Tibial nerve (tissue), 4 donors: Measurements from ENCODE around the gene CYSRT1. TPM values are rescaled to one million over a fixed set of nuclear protein-coding genes. Genes with fewer than 3 reads are reported as not detected.
A peak's percentile ranks its signal among the peaks of the same experiment; 100 is the strongest.

Source experiments
- DNase-seq, 2 donors: peaks; one replicate each; pipeline ENCODE4 v3.0.0-alpha.2; 2019; ENCODE audit warnings: low spot score in 2 of 2
- H3K27ac ChIP-seq, 4 donors: fragments of 200-600 bp; sonication (generic) in 3 of 4; one replicate each; pipeline ENCODE4 v1.5.1; 2017 to 2019; ENCODE audit warnings: mild to moderate bottlenecking in 1 of 4
- H3K27me3 ChIP-seq, 2 donors: fragments of 200-600 bp; sonication (generic) in 1 of 2; one replicate each; pipeline versions ENCODE4 v1.5.1 to v1.6.0; 2017 to 2019
- H3K36me3 ChIP-seq, 3 donors: fragments of 200-600 bp; sonication (generic); one replicate each; pipeline ENCODE4 v1.5.1; 2018 to 2019
- H3K4me1 ChIP-seq, 4 donors: fragments of 200-600 bp; sonication (generic) in 3 of 4; one replicate each; pipeline ENCODE4 v1.5.1; 2017 to 2019
- H3K4me3 ChIP-seq, 4 donors: fragments of 200-600 bp; sonication (generic) in 3 of 4; one replicate each; pipeline ENCODE4 v1.5.1; 2017 to 2019; ENCODE audit warnings: mild to moderate bottlenecking in 1 of 4, moderate library complexity in 1 of 4
- H3K9me3 ChIP-seq, 4 donors: fragments of 200-600 bp; sonication (generic) in 3 of 4; one replicate each; pipeline ENCODE4 v1.5.1; 2017 to 2019
- CTCF ChIP-seq, 5 experiments: fragments of 200-600 bp in 3 of 5; fragments of 450-650 bp in 2 of 5; sonication (generic) in 3 of 5; IDR thresholded peaks; one replicate each; pipeline ENCODE4 v1.5.1; 2016 to 2019; ENCODE audit warnings: antibody characterized with exemption in 5 of 5, mild to moderate bottlenecking in 3 of 5, moderate library complexity in 2 of 5
- EP300 ChIP-seq, 2 donors: sonication (generic); formaldehyde crosslinking; IDR thresholded peaks; one replicate each; pipeline ENCODE4 v1.6.1; 2017; ENCODE audit warnings: antibody characterized with exemption in 2 of 2, mild to moderate bottlenecking in 1 of 2
- POLR2A ChIP-seq, 2 donors: fragments of 450-650 bp; IDR thresholded peaks; one replicate each; pipeline ENCODE4 v1.6.1; 2017; ENCODE audit warnings: antibody characterized with exemption in 2 of 2, mild to moderate bottlenecking in 2 of 2, moderate library complexity in 2 of 2
- WGBS, 2 donors: methylation state at CpG; one replicate each; pipeline ENCODE4 v1.1.5; 2018; 5-methylcytosine and 5-hydroxymethylcytosine counted together
- total RNA-seq, 4 donors: library from RNA; depleted of rRNA; stranded (reverse); fragments of >200 nt; gene quantifications; one replicate each; pipeline ENCODE4 v1.1.0, GENCODE V29; 2016

The CYSRT1 gene
- total RNA-seq, 4 donors from 2014 or later = not detected

GRCh38 chr9:137217276-137218211 is 7.4 kb upstream of the CYSRT1 start:
- WGBS, 2 donors = 52 to 65% methylated on average over 14 to 29 of the region's 36 CpGs
- TF ChIP-seq CTCF (IDR thresholded peaks at IDR 0.05) (peak in 1 of 5 experiments; percentile 20), EP300 (IDR thresholded peaks at IDR 0.05) (peak in 1 of 2 donors; percentile 53), POLR2A (IDR thresholded peaks at IDR 0.05) (peak in 1 of 2 donors; percentile 29)
- no peaks in the 10 kb centered on the region for H3K9me3 ChIP-seq
- H3K4me1 ChIP-seq = peaks cover 0 to 55% (median 23%) of the 10 kb centered on the region in 4 donors
- peak; percentile 43 to 48 for DNase-seq
- H3K27ac ChIP-seq = peak overlapping the region in 3 of 4 donors; percentile 76 to 83 (median 80)
- peaks cover 0 to 37% (median 0%) of the 10 kb centered on the region in 3 donors for H3K36me3 ChIP-seq
- no peaks in the 10 kb centered on the region for H3K27me3 ChIP-seq
- peak overlapping the region in 2 of 4 donors; percentile 31 to 40 for H3K4me3 ChIP-seq

GRCh38 chr9:137218212-137218753 is 6.7 kb upstream of the CYSRT1 start:
- 81 to 82% methylated on average over 8 to 29 of the region's 30 CpGs for WGBS, 2 donors

GRCh38 chr9:137218754-137219271 is 6.2 kb upstream of the CYSRT1 start:
- Histone ChIP-seq H3K36me3 (peaks cover 0 to 32% (median 0%) of the 10 kb centered on the region in 3 donors), H3K4me1 (peaks cover 0 to 63% (median 30%) of the 10 kb centered on the region in 4 donors), H3K27ac (peak overlapping the region in 2 of 4 donors; percentile 80 to 83), H3K4me3 (no peak overlapping the region), H3K27me3 (no peaks in the 10 kb centered on the region), H3K9me3 (no peaks in the 10 kb centered on the region)
- TF ChIP-seq POLR2A (IDR thresholded peaks at IDR 0.05) (no peak), CTCF (IDR thresholded peaks at IDR 0.05) (no peak), EP300 (IDR thresholded peaks at IDR 0.05) (no peak)
- no peak for DNase-seq
- WGBS, 2 donors = 69 to 82% methylated on average over 12 of the region's 12 CpGs

More at GRCh38 chr9:137218212-137218753, 6.7 kb upstream of the CYSRT1 start:
- Histone ChIP-seq H3K36me3 (peaks cover 0 to 37% (median 0%) of the 10 kb centered on the region in 3 donors), H3K4me3 (peak overlapping the region in 2 of 4 donors; percentile 31 to 40), H3K27ac (peak overlapping the region in 3 of 4 donors; percentile 76 to 83 (median 80)), H3K4me1 (peaks cover 0 to 61% (median 28%) of the 10 kb centered on the region in 4 donors), H3K27me3 (no peaks in the 10 kb centered on the region), H3K9me3 (no peaks in the 10 kb centered on the region)
- no peak for DNase-seq
- TF ChIP-seq EP300 (IDR thresholded peaks at IDR 0.05) (no peak), CTCF (IDR thresholded peaks at IDR 0.05) (no peak), POLR2A (IDR thresholded peaks at IDR 0.05) (no peak)

- WGBS, 2 donors = 82 to 84% methylated on average over 5 to 7 of the region's 10 CpGs
- Histone ChIP-seq H3K27ac (peak overlapping the region in 1 of 4 donors; percentile 6), H3K27me3 (no peaks in the 10 kb centered on the region), H3K9me3 (no peaks in the 10 kb centered on the region), H3K36me3 (peaks cover 0 to 22% (median 0%) of the 10 kb centered on the region in 3 donors), H3K4me3 (no peak overlapping the region), H3K4me1 (peaks cover 0 to 73% (median 35%) of the 10 kb centered on the region in 4 donors)
- TF ChIP-seq POLR2A (IDR thresholded peaks at IDR 0.05) = no peak
- no peak for TF ChIP-seq EP300 (IDR thresholded peaks at IDR 0.05)
- no peak for TF ChIP-seq CTCF (IDR thresholded peaks at IDR 0.05)
- DNase-seq = no peak
Observed at GRCh38 chr9:137219757-137220316, 5.1 kb upstream of the CYSRT1 start.
